ENCODE measurements around the gene ANTXR1.
A peak's percentile ranks its signal among the peaks of the same experiment; 100 is the strongest.

ANTXR1 gene

GRCh38 chr2:69202327-69202726 lies 189.3 kb downstream of the ANTXR1 start:
- DNase-seq (ENCODE audit: low read depth), result no peak

GRCh38 chr2:69203166-69203985 lies 190.4 kb downstream of the ANTXR1 start:
- H3K4me3 ChIP-seq (ENCODE audit: low read depth, low read length), result no peak overlapping the region
- DNase-seq (ENCODE audit: low read depth), result no peak
- no peak for TF ChIP-seq CTCF (IDR thresholded peaks at IDR 0.05; ENCODE audit: insufficient read depth, low read depth, low read length, missing control alignments)

More at GRCh38 chr2:69202327-69202726, 189.3 kb downstream of the ANTXR1 start:
- H3K4me3 ChIP-seq (ENCODE audit: low read depth, low read length), result no peak overlapping the region
- no peak for TF ChIP-seq CTCF (IDR thresholded peaks at IDR 0.05; ENCODE audit: insufficient read depth, low read depth, low read length, missing control alignments)

GRCh38 chr2:69204654-69205053 lies 191.7 kb downstream of the ANTXR1 start:
- TF ChIP-seq CTCF (IDR thresholded peaks at IDR 0.05; ENCODE audit: insufficient read depth, low read depth, low read length, missing control alignments), result no peak
- DNase-seq (ENCODE audit: low read depth), result no peak
- H3K4me3 ChIP-seq (ENCODE audit: low read depth, low read length), result no peak overlapping the region

- DNase-seq (ENCODE audit: low read depth), result no peak
- H3K4me3 ChIP-seq (ENCODE audit: low read depth, low read length), result no peak overlapping the region
- TF ChIP-seq CTCF (IDR thresholded peaks at IDR 0.05; ENCODE audit: insufficient read depth, low read depth, low read length, missing control alignments), result no peak
Measured at GRCh38 chr2:69205076-69205475, 192.1 kb downstream of the ANTXR1 start.

- no peak for DNase-seq (ENCODE audit: low read depth)
Measured at GRCh38 chr2:69205491-69205890, 192.5 kb downstream of the ANTXR1 start.

GRCh38 chr2:69208023-69208595 lies 195.1 kb downstream of the ANTXR1 start:
- H3K4me3 ChIP-seq (ENCODE audit: low read depth, low read length), result no peak overlapping the region
- peak; percentile 14 for DNase-seq (ENCODE audit: low read depth)
- peak; percentile 12 for TF ChIP-seq CTCF (IDR thresholded peaks at IDR 0.05; ENCODE audit: insufficient read depth, low read depth, low read length, missing control alignments)

More at GRCh38 chr2:69205491-69205890, 192.5 kb downstream of the ANTXR1 start:
- H3K4me3 ChIP-seq (ENCODE audit: low read depth, low read length), result no peak overlapping the region
- no peak for TF ChIP-seq CTCF (IDR thresholded peaks at IDR 0.05; ENCODE audit: insufficient read depth, low read depth, low read length, missing control alignments)

All from GM12865 (cell line).